NCI-H1417 (cell line): ENCODE data around the gene DEGS2.
A peak's percentile ranks its signal among the peaks of the same experiment; 100 is the strongest.
"Not testable (repeated sequence)": the region's sequence is repeated elsewhere in the genome, so short reads cannot be mapped to it uniquely, and the experiment has no call there.

Experiments used
- DNase-seq, 3 experiments: peaks; one replicate each; lab custom pipeline; 2025; lab: John Stamatoyannopoulos, UW

The DEGS2 gene

DNA sequence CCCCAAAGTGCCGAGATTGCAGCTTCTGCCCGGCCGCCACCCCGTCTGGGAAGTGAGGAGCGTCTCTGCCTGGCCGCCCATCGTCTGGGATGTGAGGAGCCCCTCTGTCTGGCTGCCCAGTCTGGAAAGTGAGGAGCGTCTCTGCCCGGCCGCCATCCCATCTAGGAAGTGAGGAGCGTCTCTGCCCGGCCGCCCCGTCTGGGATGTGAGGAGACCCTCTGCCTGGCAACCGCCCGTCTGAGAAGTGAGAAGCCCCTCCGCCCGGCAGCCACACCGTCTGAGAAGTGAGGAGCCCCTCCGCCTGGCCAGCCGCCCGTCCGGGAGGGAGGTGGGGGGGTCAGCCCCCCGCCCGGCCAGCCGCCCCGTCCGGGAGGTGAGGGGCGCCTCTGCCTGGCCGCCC, 21.2 kb upstream of the DEGS2 start:
- not testable (repeated sequence) for DNase-seq

DNA sequence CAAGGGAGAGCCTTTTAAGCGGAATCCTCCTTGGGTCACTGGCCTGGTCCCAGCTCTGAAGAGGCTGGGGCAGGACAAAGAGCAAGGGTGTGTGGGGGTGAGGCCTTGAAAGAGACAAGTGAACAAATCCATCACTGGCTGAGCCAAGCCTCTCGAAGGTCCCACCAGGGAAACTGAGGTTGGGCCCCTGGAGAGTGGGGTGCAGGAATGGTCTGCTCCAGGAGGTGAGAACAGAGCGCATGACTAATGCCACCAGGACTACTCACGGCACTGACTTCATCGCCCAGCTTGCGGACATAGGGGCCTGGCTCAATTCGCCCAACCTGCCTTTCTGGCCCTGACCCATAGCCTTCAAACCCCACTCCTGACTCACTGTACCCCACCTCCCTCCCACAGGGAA, 19.2 kb upstream of the DEGS2 start:
- no peak for DNase-seq

DNA sequence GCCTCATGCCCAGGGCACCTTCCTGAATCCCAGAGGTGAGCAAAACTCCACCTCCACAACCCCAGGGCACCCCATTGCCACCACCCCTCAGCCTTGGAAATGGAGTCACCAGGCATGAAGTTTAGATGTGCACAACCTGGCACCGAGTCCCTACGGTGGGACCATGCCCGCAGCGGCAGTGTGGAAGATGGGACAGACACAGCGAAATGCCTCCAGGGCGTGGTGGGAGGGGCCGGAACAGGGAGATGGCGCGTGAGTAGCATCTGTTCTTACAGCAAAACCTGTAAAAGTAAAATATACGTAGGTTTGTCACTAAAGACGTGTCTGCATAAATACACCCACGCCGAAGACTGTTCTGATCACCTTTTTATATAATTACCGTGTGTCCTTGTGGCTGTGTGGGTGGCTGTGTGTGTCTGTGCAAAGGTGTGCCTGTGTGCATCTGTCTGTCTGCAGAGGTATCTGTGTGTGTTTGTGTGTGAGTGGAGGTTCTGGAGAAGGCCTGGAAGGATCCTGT, 17.4 kb upstream of the DEGS2 start:
- no peak for DNase-seq

DNA sequence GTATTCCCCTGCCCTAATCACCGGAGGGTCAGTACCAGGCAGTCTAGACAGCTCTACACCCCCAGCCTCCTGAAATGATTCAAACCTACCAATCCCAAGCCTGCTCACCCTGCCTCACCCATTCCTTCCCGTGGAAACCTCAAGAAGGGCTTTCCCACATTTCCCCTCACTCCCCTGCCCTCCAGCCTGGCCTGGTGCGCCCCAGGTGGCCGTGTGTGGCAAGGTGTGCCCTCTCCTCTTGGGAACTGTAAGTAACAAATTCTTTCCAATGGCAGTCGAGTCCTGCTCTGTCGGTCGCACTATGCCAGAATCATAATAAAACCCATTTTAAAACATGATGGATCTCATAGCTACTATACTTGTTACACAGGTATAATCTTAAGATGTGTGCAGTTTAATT, 13.9 kb upstream of the DEGS2 start:
- no peak for DNase-seq

DNA sequence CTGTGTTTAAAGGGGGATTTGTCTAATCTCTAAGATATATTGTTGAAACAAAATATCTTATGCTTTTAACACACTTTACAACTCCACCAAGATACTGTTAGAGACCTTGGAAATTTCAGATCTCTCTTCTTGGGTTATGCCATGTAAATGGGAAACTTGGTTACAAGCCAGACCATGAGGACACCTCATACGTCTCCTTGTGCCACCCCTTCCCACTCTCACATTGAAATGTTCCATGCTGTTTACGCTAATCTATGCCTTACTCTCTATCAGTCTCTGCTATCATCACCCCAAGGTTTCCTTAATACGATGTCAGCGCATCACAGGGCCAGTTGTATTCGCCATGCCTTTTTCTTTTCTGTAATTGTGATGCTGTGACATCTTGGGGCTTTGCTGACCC, 13.4 kb upstream of the DEGS2 start:
- no peak for DNase-seq

DNA sequence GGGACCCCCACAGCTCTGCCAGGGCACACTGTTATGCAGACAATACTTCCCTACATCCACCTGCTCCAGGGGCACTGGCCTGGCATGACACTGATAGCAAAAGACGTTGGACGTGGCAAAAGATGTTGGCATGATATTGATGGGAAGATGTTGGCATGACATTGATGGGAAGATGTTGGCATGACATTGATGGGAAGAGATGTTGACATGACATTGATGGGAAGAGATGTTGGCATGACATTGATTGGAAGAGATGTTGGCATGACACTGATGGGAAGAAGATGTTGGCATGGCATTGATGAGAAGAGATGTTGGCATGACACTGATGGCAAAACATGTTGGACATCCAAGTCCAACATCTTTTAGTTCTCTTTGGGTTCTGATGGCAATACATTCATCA, 11.4 kb upstream of the DEGS2 start:
- no peak for DNase-seq

DNA sequence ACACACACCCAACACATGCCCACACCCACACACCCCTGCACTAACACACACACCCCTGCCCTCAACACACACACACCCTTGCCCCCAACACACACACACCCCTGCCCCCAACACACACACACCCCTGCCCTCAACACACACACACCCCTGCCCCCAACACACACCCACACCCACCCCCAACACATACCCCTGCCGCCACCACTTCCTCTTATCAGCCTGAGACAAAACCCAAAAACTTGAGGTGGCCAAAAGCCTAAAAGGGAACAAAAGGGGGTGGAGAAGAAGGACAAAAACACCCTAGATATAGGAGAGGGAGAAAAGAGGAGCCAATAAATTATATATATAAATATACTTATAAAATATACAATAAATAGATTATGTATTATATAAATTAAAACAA, 9.1 kb upstream of the DEGS2 start:
- no peak for DNase-seq

DNA sequence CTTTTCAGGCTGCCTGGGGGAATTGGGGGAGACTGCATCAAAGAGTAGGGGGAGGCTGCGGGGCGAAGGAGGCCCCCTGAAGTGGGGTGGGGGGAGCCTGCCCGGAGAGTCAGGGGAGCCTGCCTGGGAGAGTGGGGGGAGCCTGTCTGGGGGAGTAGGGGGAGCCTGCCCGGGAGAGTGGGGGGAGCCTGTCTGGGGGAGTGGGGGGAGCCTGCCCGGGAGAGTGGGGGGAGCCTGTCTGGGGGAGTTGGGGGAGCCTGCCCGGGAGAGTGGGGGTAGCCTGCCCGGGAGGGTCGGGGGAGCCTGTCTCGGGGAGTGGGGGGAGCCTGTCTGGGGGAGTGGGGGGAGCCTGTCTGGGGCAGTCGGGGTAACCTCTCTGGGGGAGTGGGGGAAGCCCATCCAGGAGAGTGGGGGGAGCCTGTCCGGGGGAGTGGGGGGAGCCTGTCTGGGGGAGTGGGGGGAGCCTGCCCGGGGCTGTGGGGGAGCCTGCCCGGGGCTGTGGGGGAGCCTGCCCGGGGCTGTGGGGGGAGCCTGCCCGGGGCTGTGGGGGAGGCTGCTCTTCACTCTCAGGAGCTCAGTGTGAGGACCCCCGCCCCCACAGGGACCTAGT, 6.5 kb upstream of the DEGS2 start:
- no peak for DNase-seq

DNA sequence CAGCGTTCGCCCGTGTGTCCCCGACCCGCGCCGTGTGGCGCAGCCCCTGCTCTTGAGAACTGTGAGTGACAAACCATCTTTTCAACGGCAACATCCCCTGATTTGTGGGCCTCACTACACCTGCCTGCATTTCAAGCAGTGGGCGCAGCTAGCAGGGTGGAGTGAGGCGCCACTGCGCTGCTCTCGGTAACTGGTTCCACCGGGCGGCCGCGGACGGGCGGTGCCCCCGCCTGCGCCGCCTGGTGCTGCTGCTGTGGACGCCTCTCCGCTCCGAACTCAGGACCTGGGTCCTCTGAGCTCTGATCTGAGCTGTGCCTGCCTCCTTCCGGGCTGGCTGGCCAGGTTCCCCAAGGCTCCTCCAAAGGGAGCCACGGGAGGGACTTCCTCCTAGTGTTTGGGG, 5.9 kb upstream of the DEGS2 start:
- no peak for DNase-seq

DNA sequence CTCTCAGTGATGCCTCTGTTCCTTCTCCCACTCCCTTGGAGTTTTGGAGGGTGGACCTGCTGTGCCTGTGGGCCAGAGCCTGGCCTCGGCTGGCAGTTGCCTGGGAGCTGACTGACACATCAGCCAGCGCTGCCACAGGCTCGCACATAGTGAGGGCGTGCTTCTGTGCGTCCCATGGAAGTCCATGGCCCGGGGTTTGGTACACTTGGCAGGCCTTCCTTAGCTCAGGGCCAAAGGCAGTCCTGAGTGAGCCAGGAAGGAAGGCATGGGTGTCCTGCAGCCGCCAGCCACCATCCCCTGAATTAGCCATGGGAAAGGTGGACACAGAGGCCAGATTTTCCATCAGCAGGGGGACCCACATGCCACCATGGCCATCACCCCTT, 1.1 kb upstream of the DEGS2 start:
- no peak for DNase-seq

DNA sequence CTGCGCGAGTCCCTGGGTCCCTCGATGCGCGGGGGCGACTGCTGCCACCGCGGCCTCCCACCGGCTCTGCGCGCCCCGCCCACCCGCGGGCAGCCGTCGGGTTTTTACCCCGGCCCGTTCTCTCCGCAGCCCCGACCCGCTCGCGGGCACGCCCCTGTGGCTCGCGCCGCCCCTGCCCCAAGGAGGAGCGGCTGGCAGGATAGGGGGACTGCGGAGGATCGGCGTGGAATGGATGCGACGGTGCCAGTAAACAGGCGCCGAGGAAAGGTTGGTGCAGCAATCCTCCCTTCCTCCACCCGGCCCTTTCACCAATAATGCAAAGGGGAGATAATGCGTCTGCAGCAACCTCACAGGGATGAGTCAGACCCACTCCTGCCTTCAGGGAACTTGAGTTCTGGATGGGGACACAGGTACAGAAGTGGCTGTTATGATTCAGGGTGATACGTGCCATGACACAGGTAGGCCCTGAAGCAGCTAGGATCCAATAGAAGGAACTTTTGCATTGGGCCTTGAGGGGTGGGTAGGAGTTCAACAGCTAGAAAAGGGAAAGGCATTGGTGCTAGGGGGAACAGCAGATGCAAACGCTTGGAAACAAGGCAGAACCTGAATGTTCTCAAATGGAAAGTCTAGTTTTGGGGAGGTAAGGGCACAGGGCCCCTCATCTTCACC, 554 bp upstream of the DEGS2 start:
- no peak for DNase-seq

DNA sequence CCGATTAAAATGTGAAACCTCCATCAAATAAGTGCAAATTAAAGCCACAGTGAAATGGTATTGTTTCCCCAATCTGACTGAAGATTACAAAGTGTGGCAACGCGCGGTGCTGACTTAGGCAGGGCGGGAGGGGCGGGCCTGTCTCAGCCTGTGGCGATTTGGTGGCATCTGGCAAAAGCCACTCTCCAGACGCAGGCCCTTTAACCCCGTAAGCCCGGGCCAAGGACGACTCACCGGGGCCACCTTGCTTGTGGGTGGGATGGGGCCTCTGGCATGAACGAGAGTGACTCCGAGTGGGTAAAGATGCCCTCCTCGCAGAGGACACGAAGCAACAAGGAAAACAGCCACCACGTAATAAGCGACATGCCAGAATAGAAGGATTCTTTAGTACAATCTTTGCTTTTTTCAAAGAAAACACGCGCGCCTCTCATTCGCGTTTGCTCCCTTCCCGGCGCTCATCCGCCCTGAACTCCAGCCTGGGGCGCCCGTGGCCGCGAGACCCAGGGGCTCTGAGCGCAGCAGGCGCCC, 815 bp downstream of the DEGS2 start:
- DNase-seq = peak; percentile 41 to 66 (median 61)

DNA sequence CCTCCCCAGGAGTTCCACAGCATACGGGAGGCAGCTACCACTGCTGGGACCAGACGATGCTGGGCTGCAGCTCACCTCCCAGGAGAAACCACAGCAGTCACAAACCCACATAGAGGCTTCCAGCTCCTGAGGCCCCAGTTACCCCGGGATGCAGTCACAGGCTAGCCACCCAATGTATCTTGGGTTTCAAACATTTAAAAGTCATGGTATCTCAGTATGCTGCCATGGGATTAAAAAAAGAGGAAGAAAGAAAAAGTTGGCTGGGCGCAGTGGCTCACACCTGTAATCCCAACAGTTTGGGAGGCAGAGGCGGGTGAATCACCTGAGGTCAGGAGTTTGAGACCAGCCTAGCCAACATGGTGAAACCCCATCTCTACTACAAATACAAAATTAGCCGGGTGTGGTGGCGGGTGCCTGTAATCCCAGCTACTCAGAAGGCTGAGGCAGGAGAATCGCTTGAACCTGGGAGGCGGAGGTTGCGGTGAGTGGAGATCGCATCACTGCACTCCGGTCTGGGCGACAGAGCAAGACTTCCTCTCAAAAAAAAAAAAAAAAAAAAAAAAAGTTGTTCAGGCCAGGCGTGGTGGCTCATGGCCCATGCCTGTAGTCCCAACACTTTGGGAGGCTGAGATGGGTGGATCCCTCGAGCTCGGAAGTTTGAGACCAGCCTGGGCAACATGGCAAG, 1.8 kb downstream of the DEGS2 start:
- DNase-seq = not testable (repeated sequence)

DNA sequence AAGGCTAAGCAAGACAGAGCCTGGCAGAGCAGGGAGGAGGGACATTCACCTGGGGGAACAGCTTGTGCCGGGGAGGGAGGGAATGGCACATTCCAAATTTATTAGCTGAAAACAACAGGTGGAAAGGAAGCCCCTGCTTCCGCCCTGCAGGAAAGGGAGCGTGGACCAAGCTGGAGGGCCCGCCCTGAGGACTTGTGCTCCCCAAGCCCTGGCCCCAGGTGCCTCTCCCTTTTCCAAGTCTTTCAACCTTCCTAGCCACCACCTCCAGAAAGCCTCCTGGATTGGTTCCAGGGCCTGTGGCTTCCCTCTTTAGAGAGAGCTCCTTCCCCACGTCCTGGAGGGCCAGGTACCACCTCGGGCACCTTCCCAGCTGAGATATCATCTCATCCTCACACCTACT, 2.7 kb downstream of the DEGS2 start:
- DNase-seq = peak in 1 of 3 experiments; percentile 59

DNA sequence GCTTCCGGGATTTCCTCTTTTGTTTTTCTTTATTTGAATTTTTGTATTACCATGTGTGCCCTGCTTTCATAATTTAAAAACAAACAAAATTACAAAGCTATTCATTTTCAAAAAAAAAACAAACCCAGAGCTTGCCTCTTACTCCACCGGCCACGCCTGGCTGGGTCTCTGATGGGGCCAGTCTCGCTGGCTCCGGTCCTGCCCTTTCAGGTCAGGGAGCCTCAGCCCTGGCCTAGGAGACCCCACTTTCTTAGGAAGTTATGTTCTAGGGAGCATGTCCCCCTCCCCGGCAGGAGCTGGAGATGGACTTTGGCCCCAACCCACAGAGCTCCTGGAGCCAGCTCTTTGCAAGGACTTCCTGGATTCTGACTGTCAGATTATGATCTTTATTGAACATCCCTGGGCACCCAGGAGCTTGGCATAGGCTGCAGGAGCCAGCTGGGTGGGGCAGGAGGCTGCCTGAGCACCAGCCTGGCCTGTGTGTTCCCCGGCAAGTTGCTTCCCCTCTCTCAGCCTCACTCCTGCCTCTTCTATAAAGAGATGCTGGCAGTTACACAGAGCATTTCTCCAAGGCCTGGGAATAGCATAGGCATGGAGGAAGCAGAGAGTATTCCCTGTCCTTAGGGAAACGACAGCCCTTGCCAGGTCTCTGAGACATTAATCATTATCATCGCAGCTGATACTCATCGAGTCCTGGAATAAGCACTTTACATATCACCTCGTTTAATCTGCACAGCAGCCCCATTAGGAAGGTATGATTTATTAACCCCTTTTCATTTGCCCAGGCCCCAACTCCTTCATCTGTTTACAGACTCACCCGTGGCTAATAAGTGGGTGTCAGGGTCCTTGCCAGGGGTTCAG, 3.5 kb downstream of the DEGS2 start:
- DNase-seq = peak in 2 of 3 experiments; percentile 47 to 71

DNA sequence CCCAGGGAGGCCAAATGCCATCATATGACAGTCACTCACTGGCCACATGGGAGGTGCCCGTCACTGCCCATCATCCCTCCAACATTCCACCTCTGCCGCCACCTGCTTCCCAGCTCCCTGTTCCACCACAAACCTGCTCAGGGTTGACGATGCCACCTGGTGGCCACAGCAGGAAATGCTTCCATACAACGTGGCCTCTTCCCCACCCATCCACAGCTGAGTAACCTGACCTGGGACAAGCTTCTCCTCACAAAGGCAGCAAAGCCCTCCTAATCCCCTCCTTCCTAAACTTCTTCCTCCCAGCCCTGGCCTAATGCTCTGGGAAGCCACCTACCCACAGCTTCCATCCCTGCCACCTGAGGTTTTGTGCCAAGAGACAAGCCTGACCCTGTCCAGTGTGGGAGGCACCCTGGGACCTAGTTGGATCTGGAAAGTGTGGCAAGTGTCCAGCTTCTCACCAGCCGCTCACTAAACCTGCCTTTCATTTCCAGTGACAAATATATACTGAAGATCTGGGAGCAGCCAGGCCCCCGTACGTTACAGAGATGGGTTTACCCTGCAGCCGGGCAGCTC, 4.3 kb downstream of the DEGS2 start:
- peak in 1 of 3 experiments; percentile 8 for DNase-seq

DNA sequence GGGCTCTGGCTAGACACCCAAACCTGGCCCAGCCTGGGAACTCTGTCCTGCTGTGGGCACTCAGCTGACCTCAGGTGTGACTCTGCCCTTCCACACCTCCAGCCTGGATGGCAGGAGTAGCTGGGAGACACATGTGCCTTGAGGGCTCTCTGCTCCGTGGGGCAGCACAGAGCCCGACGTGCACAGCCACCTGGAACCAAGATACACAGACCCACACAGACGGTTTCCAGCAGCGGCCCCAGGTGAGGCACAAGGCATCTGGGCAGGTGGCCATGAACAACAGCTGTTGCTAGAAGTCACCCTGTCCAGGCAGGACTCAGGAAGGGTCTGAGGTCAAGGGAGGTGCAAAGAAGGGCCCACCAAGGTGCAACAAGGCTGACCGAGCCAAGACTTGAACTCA, 5.9 kb downstream of the DEGS2 start:
- DNase-seq = no peak

DNA sequence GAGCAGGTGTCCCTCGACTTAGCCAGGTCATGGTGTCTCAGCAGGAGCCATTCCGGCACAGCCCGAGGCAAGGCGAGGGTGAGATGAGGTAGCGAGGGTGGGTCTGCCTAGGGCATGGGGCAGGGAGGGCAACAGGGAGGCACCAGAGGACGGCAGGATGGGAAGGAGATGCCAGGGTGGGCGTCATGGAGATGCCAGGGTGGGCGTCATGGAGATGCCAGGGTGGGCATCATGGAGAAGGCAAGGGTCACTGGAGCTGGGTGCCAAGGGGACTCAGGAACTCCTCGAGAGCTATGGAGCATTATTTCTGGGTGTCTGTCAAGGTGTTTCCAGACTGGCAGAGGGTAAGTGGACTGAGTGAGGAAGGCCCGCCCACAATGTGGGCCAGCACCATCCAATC, 7.4 kb downstream of the DEGS2 start:
- DNase-seq = no peak

DNA sequence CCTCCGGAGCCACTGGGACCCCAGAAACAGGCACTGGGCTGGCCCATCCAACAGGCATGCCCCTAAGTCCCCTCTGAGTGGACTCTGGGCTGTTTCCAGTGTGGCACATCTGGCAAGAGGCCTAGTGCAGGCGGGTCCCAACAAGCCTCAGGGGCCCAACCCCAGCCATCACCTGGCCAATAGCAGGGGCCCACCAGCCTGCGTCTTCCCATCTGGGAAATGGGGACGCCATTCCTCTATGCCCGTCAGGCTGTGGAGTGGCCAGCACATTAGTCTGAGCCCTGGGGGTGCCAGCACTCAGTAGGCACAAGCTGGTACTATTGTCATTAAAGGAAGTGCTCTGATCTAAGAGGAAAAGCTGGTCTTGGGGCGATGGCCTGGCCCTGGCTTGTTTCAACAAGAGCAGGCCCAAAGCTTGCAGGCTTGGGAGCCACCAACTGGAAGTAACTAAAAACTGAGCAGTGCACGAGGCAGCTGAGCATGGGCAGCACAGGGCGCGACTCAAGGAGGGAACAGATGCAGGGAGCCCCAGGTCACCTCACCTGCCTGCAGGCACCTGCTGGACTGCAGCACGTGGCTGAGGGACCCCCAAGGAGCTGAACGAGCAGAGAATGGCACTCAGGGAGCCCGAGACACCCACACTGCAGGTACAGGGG, 8.4 kb downstream of the DEGS2 start:
- DNase-seq = no peak

DNA sequence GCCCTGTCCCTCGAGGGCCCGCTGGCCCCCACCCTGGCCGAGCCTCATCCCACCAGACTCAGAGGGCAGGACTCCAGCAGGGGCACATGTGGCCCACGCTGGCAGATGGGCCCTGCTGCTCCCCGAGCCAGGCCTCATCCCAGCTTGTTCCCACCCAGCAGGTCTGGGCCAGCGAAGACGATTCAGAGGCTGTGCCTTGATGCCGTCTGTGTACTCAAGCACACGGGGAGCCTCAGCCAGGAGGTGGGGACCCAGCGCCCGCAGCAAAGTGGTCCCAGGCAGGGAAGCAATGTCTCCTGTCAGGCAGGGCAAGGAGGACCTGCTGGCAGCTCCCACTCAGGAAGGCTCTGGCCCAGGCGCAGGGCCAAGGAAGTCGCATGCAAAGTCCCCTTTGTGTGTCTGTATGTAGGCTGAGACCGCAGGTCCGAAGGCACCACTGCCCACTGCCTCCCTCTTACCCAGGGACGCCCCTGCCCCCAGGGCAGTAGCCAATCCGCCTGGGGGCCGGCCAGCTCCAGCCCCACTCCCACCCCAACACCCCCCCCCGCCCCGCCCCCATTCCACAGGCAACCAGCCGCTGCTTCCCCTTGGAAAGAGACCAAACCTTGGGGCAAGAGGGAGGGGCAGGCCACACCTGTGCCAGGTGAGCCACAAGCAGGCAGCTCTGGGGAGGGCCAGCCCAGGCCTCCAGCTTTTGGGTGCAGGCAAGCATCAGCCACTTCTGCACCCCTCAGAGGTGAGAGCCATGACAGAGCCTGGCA, 9.4 kb downstream of the DEGS2 start:
- no peak for DNase-seq
